IMR-90 (cell line): ENCODE data around the gene GNA15. TPM values are rescaled to one million over a fixed set of nuclear protein-coding genes. Genes with fewer than 3 reads are reported as not detected.

Experiments
- ATAC-seq: fragments of 200-7000 bp; cut with Tn5 transposase; 2 replicates; pipeline ENCODE4 v1.9.1; 2020; ENCODE audit warnings: low read depth, mild to moderate bottlenecking, moderate library complexity
- BruUV-seq: library from RNA; stranded (reverse); fragments of 400-500 nt; replicated peaks from 2 replicates; lab custom pipeline; 2021; lab: Mats Ljungman, UMichigan
- CTCF ChIA-PET: fragments of 300-600 bp; formaldehyde crosslinking; extraction: SDS; loops from one replicate; lab custom pipeline; 2021; ENCODE audit warnings: antibody characterized with exemption; lab: Yijun Ruan, JAX
- POLR2A ChIA-PET: fragments of 300-600 bp; sonication (Branson Sonifier 250); formaldehyde crosslinking; loops from one replicate; lab custom pipeline; 2022; ENCODE audit warnings: antibody characterized with exemption; ENCODE audit not compliant: unreplicated experiment; lab: Charles Lee
- DNase-seq: peaks from one replicate; pipeline ENCODE4 v3.0.0; 2013
- H2AFZ ChIP-seq: replicated peaks from 2 replicates; pipeline ENCODE3; 2013; ENCODE audit warnings: low read length, mild to moderate bottlenecking; ENCODE audit not compliant: poor library complexity
- H2AK5ac ChIP-seq: 2 replicates; pipeline ENCODE4 v1.6.1; 2013; ENCODE audit warnings: low read depth, low read length, inconsistent platforms
- H2AK9ac ChIP-seq: replicated peaks from 2 replicates; pipeline ENCODE3; 2013; ENCODE audit warnings: mild to moderate bottlenecking, low read depth, low read length, moderate library complexity; ENCODE audit not compliant: poor library complexity
- H2BK120ac ChIP-seq: 2 replicates; pipeline ENCODE4 v1.6.1; 2013; ENCODE audit warnings: low read depth, low read length, inconsistent platforms
- H2BK15ac ChIP-seq: 3 replicates; pipeline ENCODE4 v1.6.1; 2013; ENCODE audit warnings: low read depth, low read length, inconsistent platforms
- H2BK20ac ChIP-seq: 2 replicates; pipeline ENCODE4 v1.6.1; 2013; ENCODE audit warnings: low read depth, mild to moderate bottlenecking, inconsistent platforms, low read length, moderate library complexity
- H2BK5ac ChIP-seq: 2 replicates; pipeline ENCODE4 v1.6.1; 2013; ENCODE audit warnings: mild to moderate bottlenecking, low read depth, low read length, inconsistent platforms; ENCODE audit not compliant: poor library complexity, severe bottlenecking
- H3K14ac ChIP-seq: replicated peaks from 2 replicates; pipeline ENCODE4 v1.6.1; 2013; ENCODE audit warnings: low read depth, low read length, inconsistent platforms
- H3K18ac ChIP-seq: 2 replicates; pipeline ENCODE4 v1.6.1; 2013; ENCODE audit warnings: low read depth, low read length, control low read depth
- H3K23ac ChIP-seq: 2 replicates; pipeline ENCODE4 v1.6.1; 2013; ENCODE audit warnings: low read depth, low read length, inconsistent platforms
- H3K27ac ChIP-seq: 2 replicates; pipeline ENCODE4 v1.5.1; 2013; ENCODE audit warnings: mild to moderate bottlenecking, control low read depth, low read length; ENCODE audit not compliant: insufficient read depth
- H3K27me3 ChIP-seq: 2 replicates; pipeline ENCODE4 v1.6.1; 2013; ENCODE audit warnings: low read length; ENCODE audit not compliant: control insufficient read depth, insufficient read depth
- H3K36me3 ChIP-seq: 2 replicates; pipeline ENCODE4 v1.6.1; 2013; ENCODE audit warnings: low read length, mixed read lengths; ENCODE audit not compliant: control insufficient read depth, insufficient read depth
- H3K4ac ChIP-seq: 2 replicates; pipeline ENCODE4 v1.6.1; 2013; ENCODE audit warnings: low read depth, low read length, inconsistent platforms
- H3K4me1 ChIP-seq: 2 replicates; pipeline ENCODE4 v1.6.1; 2013; ENCODE audit warnings: low read length, mixed read lengths; ENCODE audit not compliant: control insufficient read depth, insufficient read depth
- H3K4me2 ChIP-seq: 2 replicates; pipeline ENCODE4 v1.6.1; 2013; ENCODE audit warnings: low read depth, mild to moderate bottlenecking, control low read depth, low read length, moderate library complexity
- H3K4me3 ChIP-seq: 2 replicates; pipeline ENCODE4 v1.5.1; 2013; ENCODE audit warnings: low read depth, mild to moderate bottlenecking, control low read depth, low read length, moderate library complexity; ENCODE audit not compliant: insufficient read depth
- H3K56ac ChIP-seq: 2 replicates; pipeline ENCODE4 v1.6.1; 2013; ENCODE audit warnings: low read length, inconsistent platforms; ENCODE audit not compliant: insufficient read depth; ENCODE audit errors: extremely low read depth
- H3K79me1 ChIP-seq, 2 experiments: 2 replicates each; pipeline ENCODE4 v1.6.1; 2013; ENCODE audit warnings: low read length in 2 of 2, inconsistent platforms in 1 of 2, low read depth in 1 of 2
- H3K9ac ChIP-seq: 2 replicates; pipeline ENCODE4 v1.6.1; 2013; ENCODE audit warnings: low read depth, low read length, control low read depth
- H3K9me1 ChIP-seq: 2 replicates; pipeline ENCODE4 v1.6.1; 2013; ENCODE audit warnings: low read length, inconsistent platforms; ENCODE audit not compliant: insufficient read depth
- H3K9me3 ChIP-seq: 2 replicates; pipeline ENCODE4 v1.6.1; 2013; ENCODE audit warnings: low read length; ENCODE audit not compliant: control insufficient read depth, insufficient read depth
- H4K20me1 ChIP-seq: 2 replicates; pipeline ENCODE4 v1.6.1; 2013; ENCODE audit warnings: low read length, inconsistent platforms; ENCODE audit not compliant: insufficient read depth
- H4K5ac ChIP-seq: 2 replicates; pipeline ENCODE4 v1.6.1; 2013; ENCODE audit warnings: mild to moderate bottlenecking, low read depth, low read length, control low read depth
- H4K8ac ChIP-seq, 2 experiments: 2 replicates each; pipeline ENCODE4 v1.6.1; 2013; ENCODE audit warnings: low read depth in 2 of 2, low read length in 2 of 2, control low read depth in 1 of 2, inconsistent platforms in 1 of 2
- H4K91ac ChIP-seq: 2 replicates; pipeline ENCODE4 v1.6.1; 2013; ENCODE audit warnings: low read depth, low read length, inconsistent platforms; ENCODE audit not compliant: insufficient read depth
- BHLHE40 ChIP-seq: fragments of 150-350 bp; IDR thresholded peaks from 2 replicates; pipeline ENCODE4 v1.6.1; 2016; ENCODE audit warnings: mild to moderate bottlenecking, low read depth, low read length
- CEBPB ChIP-seq: IDR thresholded peaks from 2 replicates; pipeline ENCODE4 v1.6.1; 2012; ENCODE audit warnings: low read depth, low read length, improper control_type of control experiment
- CHD1 ChIP-seq: IDR thresholded peaks from 2 replicates; pipeline ENCODE4 v1.6.1; 2012; ENCODE audit warnings: low read depth, low read length, improper control_type of control experiment
- ELK1 ChIP-seq: fragments of 150-350 bp; IDR thresholded peaks from 2 replicates; pipeline ENCODE4 v1.6.1; 2016; ENCODE audit warnings: low read depth, mild to moderate bottlenecking, low read length, moderate library complexity, borderline replicate concordance
- FOS ChIP-seq: fragments of 150-350 bp; IDR thresholded peaks from 2 replicates; pipeline ENCODE4 v1.6.1; 2016; ENCODE audit warnings: low read depth, low read length
- MAFK ChIP-seq: IDR thresholded peaks from 2 replicates; pipeline ENCODE4 v1.6.1; 2012; ENCODE audit warnings: low read depth, low read length, improper control_type of control experiment
- MXI1 ChIP-seq: IDR thresholded peaks from 2 replicates; pipeline ENCODE4 v1.6.1; 2012; ENCODE audit warnings: low read depth, mild to moderate bottlenecking, low read length, moderate library complexity, borderline replicate concordance
- NFE2L2 ChIP-seq: fragments of 150-350 bp; IDR thresholded peaks from 2 replicates; pipeline ENCODE4 v1.6.1; 2016; ENCODE audit warnings: low read depth, mild to moderate bottlenecking, low read length
- POLR2A ChIP-seq: IDR thresholded peaks from 2 replicates; pipeline ENCODE4 v1.6.1; 2012; ENCODE audit warnings: mild to moderate bottlenecking, low read depth, low read length
- RAD21 ChIP-seq: IDR thresholded peaks from 2 replicates; pipeline ENCODE4 v1.6.1; 2012; ENCODE audit warnings: low read length, improper control_type of control experiment
- RCOR1 ChIP-seq: IDR thresholded peaks from 2 replicates; pipeline ENCODE4 v1.6.1; 2012; ENCODE audit warnings: mild to moderate bottlenecking, low read length, improper control_type of control experiment; ENCODE audit not compliant: insufficient replicate concordance
- SMC3 ChIP-seq: fragments of 150-350 bp; IDR thresholded peaks from 2 replicates; pipeline ENCODE4 v1.6.1; 2016; ENCODE audit warnings: low read depth, mild to moderate bottlenecking, antibody characterized with exemption, low read length, moderate library complexity
- WGBS, 2 experiments: methylation state at CpG; one replicate each; pipeline versions ENCODE4 v1.1.5 to v1.1.7; 2013; ENCODE audit warnings: missing lambda C conversion rate in 2 of 2; ENCODE audit not compliant: insufficient read length in 1 of 2; ENCODE audit errors: extremely low coverage in 2 of 2; 5-methylcytosine and 5-hydroxymethylcytosine counted together
- dilution Hi-C: fragments of 300-500 bp; cut with HindIII; formaldehyde crosslinking; loops from one replicate; pipeline ENCODE4 v1.14.3; 2018; ENCODE audit warnings: low sequenced_read_pairs; ENCODE audit not compliant: unreplicated experiment
- in situ Hi-C: fragments of 300-500 bp; cut with MboI; formaldehyde crosslinking; loops from 3 replicates; pipeline ENCODE4 v1.14.3; 2019; ENCODE audit warnings: low sequenced_read_pairs, inconsistent platforms, mixed read lengths
- intact Hi-C: fragments of 100-400 bp; cut with micrococcal nuclease; formaldehyde crosslinking; loops from 2 replicates; pipeline ENCODE4 v1.10.0; 2022
- polyA plus RNA-seq, 3 experiments: library from polyadenylated mRNA; depleted of rRNA; stranded (reverse); fragments of >200 nt; gene quantifications; 2 replicates each; pipeline ENCODE4 v1.2.3, GENCODE V29; 2012; ENCODE audit warnings: low replicate concordance in 1 of 3
- total RNA-seq: library from RNA; depleted of rRNA; stranded (reverse); fragments of >200 nt; gene quantifications from 2 replicates; pipeline ENCODE4 v1.2.3, GENCODE V29; 2012
- TF ChIP-seq, protein P1 (sequence below): fragments of 150-350 bp; IDR thresholded peaks from 2 replicates; pipeline ENCODE4 v1.6.1; 2017; ENCODE audit warnings: mild to moderate bottlenecking, antibody characterized with exemption, low read length, low read depth

Gene GNA15
- total and polyA plus RNA-seq, 2 of the 4 experiments (the other 2 are of a cell fraction) = 0.18 TPM; not detected in 1

- Histone ChIP-seq H4K5ac (no peak overlapping the region), H4K8ac (no peak overlapping the region), H3K4ac (no peak overlapping the region), H3K36me3 (peaks cover 20% of the 10 kb centered on the region), H3K23ac (no peak overlapping the region), H2AK9ac (no peak overlapping the region), H3K9ac (no peak overlapping the region), H3K56ac (no peak overlapping the region), H2BK20ac (no peak overlapping the region), H3K4me3 (no peak overlapping the region), H2BK120ac (no peak overlapping the region), H3K79me1 (peaks cover 5 to 53% of the 10 kb centered on the region in 2 experiments; a peak in 2 of 4 replicates), H2BK5ac (no peak overlapping the region), H3K4me1 (no peaks in the 10 kb centered on the region), H3K27ac (no peak overlapping the region), H2BK15ac (no peak overlapping the region), H3K18ac (no peak overlapping the region), H3K27me3 (no peaks in the 10 kb centered on the region), H4K91ac (no peak overlapping the region), H3K9me1 (no peaks in the 10 kb centered on the region), H3K14ac (no peak overlapping the region), H3K4me2 (no peak overlapping the region), H2AFZ (no peak overlapping the region), H2AK5ac (no peak overlapping the region), H4K20me1 (peaks cover 42% of the 10 kb centered on the region), H3K9me3 (no peaks in the 10 kb centered on the region)
- ChIA-PET POLR2A (no interaction called here), CTCF (no interaction called here)
- WGBS, 2 experiments = 92% methylated on average over 7 of the region's 14 CpGs; no CpG with 5 or more reads in 1 of the 2 experiments
- intact Hi-C loops (no loop called here), in situ Hi-C loops (no loop called here), dilution Hi-C loops (no loop called here)
- no peak for ATAC-seq
- TF ChIP-seq RAD21 (no peak), FOS (no peak), BHLHE40 (no peak), SMC3 (no peak), MAFK (no peak), MXI1 (no peak), ELK1 (no peak), NFE2L2 (no peak), CHD1 (no peak), RCOR1 (no peak), POLR2A (no peak), CEBPB (no peak)
- TF ChIP-seq, protein P1, sequence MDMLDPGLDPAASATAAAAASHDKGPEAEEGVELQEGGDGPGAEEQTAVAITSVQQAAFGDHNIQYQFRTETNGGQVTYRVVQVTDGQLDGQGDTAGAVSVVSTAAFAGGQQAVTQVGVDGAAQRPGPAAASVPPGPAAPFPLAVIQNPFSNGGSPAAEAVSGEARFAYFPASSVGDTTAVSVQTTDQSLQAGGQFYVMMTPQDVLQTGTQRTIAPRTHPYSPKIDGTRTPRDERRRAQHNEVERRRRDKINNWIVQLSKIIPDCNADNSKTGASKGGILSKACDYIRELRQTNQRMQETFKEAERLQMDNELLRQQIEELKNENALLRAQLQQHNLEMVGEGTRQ = no peak
- no TSS peak for BruUV-seq
- DNase-seq = no peak
Measured at GRCh38 chr19:3192684-3193083, 56.9 kb downstream of the GNA15 start.
